ENCODE measurements around the gene TOP2A. TPM values are rescaled to one million over a fixed set of nuclear protein-coding genes. Genes with fewer than 3 reads are reported as not detected.

The TOP2A gene
- total RNA-seq, 2 experiments from 2014 or later: 244 to 245 TPM

DNA sequence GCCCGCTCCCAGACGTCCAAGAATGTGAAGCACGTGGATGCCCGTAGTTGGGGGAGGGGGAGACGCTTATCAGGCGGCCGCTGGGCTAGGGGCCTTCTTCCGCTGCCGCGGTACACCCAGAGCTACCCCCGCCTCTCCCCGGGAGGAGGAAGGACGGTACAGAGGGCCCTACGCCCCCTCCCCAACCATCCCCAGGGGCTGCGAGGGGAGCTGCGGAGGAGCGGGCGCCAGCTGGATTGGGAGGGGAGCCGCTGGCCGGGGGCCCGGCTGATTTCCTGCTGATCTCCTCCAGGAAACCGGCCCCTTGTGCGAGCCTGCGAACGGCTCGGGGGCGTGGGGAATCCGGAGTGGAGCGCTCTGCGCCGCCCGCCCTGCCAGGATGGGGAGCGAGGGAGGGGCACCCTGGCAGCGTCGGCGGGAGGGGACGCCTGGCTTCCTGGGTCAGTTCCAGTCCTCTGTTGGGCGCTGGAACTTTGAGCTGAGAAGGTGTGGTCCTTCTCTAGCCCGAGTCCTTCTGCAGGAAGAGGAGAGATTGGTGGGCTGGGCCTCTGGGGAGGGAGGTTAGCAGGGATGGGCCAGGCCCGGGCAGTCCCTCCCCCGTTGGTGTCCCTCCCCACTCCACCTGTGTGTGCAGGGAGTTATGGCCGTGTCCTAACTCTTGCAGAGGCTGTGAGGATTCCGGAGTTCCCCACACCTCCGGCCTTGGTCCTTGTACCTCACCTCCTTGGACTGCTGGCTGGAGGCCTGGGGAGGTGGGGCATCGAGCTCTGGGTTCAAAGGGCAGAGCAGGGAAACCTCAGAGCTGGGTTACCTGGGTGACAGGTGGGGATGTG lies 72.3 kb downstream of the TOP2A start:
- Mint-ChIP-seq H3K27me3 (no peaks in the 10 kb centered on the region), H3K9me3 (no peaks in the 10 kb centered on the region), H3K36me3 (peaks cover 15% of the 10 kb centered on the region), H3K4me3 (peak overlapping the region; percentile 42), H3K27ac (peak overlapping the region; percentile 38), H3K4me1 (peaks cover 61% of the 10 kb centered on the region)
- DNase-seq: peak; percentile 38

DNA sequence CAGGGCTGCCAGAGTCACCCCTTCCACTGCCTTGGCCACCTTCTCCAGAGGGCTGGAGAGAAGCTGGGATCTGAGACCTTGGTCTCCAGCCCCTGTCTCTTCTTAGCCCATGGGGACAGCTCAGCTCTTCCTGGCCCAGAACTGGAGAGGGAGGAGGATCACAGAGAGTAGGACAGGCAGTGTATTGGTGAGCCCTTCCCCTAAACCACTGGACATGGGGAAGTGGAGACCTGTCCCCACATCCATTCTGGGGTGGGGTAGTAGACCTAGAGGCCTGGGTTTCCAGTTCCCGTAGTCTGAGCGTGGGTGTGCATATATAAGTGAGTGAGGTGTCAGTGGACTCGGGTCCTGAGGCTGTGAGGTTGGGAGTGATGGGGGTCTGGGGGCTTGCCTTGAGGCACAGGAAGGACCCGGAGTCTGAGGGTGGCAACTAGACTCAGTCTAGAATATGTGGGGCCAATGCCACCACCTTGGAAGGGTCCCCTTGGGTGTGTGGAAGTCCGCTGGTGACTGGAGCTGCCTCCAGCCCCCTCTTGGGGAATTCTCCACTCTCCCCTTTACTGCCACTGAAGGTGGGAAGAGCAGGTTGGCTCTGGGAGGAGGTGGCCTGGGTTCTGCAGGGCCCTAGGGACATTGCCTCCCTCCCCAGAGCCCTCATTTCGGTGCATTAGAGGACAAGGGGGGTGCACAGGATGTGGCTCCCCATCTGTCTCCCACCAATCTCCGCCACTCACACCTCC lies 73.1 kb downstream of the TOP2A start:
- H3K36me3 Mint-ChIP-seq: peaks cover 17% of the 10 kb centered on the region
- no peaks in the 10 kb centered on the region for H3K9me3 Mint-ChIP-seq
- DNase-seq: no peak
- peak overlapping the region; percentile 42 for H3K4me3 Mint-ChIP-seq
- peaks cover 61% of the 10 kb centered on the region for H3K4me1 Mint-ChIP-seq
- peak overlapping the region; percentile 38 for H3K27ac Mint-ChIP-seq
- no peaks in the 10 kb centered on the region for H3K27me3 Mint-ChIP-seq

DNA sequence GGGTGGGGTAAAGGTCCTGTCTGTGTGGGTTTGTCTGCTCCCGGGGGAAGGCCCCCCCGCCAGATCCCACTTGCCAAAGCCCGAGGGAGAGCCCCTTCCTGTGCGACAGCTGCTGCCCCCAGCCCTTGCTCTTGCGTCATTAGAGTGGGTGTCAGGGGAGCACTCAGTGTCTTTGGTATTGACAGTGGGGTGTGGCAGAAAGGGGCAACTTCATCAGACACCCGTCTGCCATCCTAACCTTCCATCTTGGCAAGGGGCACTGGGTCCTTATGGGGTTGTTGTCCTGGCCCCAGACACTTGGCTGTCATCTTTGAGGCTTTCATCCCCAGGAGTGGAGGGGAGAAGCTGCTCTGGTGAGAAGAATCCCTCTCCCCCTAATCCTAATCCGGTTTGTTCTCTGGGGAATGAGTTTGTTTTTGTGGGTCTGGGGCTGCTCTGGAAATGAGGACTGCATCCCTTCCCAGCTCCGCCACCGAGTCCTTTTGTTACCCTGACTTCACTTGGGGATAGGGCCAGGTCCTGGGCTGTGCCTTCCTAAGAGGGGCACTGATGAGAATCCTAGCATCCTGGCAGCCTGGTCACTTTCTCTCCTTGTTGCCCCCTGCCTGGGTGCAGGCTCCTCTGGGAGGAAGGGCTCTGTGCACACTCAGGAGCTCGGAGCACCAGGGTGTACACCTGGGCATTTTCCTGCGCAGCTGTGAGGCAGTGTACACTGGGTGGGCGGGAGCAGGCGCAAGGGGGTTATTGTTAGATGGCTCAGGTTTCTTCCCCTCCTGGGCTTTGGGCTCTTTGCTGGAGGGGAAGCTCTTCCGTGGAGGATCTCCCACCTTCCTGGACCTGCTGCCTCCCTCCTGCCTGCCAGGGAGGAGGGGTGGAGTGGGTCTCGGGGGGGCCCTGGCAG lies 74.2 kb downstream of the TOP2A start:
- H3K36me3 Mint-ChIP-seq: peaks cover 15% of the 10 kb centered on the region
- peak; percentile 22 for DNase-seq
- peaks cover 64% of the 10 kb centered on the region for H3K4me1 Mint-ChIP-seq
- peak overlapping the region; percentile 65 for H3K4me3 Mint-ChIP-seq
- H3K9me3 Mint-ChIP-seq: no peaks in the 10 kb centered on the region
- no peaks in the 10 kb centered on the region for H3K27me3 Mint-ChIP-seq
- peak overlapping the region; percentile 73 for H3K27ac Mint-ChIP-seq

DNA sequence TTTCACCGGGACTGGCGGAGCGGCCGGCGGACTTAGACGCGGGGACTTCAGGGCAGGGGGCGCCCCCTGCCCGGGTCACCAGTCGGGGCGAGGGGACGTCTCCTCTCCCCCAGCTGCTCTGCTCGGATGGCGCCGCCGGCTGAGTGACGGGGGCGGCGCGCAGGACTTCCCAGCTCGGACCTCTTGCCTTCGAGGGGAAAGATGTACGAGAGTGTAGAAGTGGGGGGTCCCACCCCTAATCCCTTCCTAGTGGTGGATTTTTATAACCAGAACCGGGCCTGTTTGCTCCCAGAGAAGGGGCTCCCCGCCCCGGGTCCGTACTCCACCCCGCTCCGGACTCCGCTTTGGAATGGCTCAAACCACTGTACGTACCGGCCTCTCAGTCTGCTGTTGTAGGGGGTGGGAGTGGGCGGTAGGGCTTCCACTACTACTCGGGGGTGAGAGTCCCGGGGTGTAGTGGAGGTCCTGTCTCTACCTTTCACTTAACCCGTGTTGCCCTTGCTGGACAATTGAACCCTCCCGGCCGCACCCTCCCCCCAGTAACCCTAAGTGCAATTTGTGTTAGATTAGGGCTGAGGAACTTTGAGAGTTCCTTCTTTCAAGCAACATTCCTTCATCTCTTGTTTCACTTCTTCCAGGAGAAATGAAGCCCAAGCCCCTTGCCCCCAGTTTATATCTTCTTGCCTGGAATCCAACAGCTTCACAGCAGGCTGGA lies 75.0 kb downstream of the TOP2A start:
- Mint-ChIP-seq H3K36me3 (peaks cover 23% of the 10 kb centered on the region), H3K4me3 (peak overlapping the region; percentile 65), H3K4me1 (peaks cover 68% of the 10 kb centered on the region), H3K27me3 (no peaks in the 10 kb centered on the region), H3K9me3 (no peaks in the 10 kb centered on the region), H3K27ac (peak overlapping the region; percentile 73)
- DNase-seq: no peak

DNA sequence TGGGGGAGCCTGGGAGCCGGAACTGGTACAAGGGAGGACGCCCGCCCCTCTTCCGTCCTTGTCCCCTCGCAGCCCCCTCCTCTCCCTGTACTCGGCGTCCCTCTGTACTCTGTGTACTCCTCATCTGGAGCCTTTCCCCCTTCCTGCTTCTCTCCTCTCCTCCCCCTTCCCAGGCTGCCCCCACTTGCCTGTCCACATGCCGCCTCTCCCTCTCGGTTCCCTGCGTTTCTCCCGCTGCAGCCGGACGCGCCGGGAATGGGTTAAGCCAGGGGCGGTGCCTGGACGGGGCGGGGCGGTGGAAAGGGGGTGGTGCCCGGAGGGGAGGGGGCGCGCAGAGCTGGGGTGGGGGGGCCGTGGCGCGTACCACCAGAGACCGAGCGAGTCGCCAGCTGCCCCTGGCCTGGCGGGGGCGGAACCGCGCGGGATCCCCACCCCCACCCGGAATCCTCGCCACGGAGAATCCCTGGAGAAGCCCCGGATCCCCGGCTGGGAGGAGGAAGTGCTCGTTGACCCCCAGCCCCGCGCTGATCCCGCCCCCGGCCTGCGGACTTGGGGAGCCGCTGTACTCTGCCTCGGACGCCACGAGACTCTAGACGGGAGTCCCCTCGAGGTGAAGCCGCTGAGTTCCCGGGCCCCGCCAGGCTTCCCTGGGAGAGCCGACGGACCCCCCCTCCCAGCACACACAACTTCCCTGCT lies 75.7 kb downstream of the TOP2A start:
- peaks cover 29% of the 10 kb centered on the region for H3K36me3 Mint-ChIP-seq
- peak overlapping the region; percentile 65 for H3K4me3 Mint-ChIP-seq
- H3K27ac Mint-ChIP-seq: peak overlapping the region; percentile 45
- H3K27me3 Mint-ChIP-seq: no peaks in the 10 kb centered on the region
- peaks cover 68% of the 10 kb centered on the region for H3K4me1 Mint-ChIP-seq
- H3K9me3 Mint-ChIP-seq: no peaks in the 10 kb centered on the region
- DNase-seq: no peak

DNA sequence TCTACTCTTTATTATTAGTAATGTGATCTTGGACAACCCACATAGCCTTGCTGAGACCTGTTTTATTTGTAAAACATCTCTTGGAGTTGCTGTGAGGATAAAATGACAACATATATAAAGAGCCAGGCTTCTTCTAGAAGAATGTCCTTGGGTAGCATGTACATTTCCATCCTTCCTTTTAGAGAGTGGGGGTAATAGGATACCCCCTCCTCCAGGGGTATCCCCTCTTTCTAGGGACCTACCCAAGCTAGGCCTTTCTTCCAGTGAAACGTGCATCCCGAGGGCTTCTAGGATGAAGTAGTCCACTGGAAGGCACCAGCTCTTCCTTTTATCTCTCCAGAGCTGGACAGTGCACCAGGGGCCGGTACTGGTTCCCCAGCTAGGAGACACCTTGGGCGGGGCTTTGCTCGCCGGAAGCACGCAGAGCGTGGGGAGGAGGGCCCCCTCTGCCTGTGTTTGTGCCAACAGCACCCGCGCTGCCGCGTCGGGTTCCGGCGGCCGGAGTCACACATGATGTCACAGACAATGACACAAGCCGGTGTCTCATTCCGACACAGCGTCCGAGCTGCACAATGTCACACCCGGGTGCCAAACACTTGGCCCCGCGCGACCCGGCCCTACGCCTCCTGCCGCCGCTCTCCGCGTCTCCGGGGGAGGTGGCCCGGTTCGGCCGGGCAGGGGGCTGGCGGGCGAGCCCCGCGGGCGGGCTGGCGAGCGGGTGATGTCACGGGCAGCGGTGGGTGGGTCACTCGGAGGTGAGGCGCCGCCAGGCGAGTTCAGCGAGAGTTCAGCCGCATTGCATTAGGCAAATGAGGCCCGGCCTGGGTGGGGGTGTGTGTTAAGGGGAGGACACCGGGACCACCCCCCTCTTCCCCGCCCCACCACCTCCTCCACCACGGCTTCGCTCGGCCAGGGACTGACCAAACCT lies 76.6 kb downstream of the TOP2A start:
- no peaks in the 10 kb centered on the region for H3K9me3 Mint-ChIP-seq
- H3K27ac Mint-ChIP-seq: peak overlapping the region; percentile 80
- H3K36me3 Mint-ChIP-seq: peaks cover 31% of the 10 kb centered on the region
- DNase-seq: peak; percentile 85
- H3K27me3 Mint-ChIP-seq: no peaks in the 10 kb centered on the region
- H3K4me3 Mint-ChIP-seq: peak overlapping the region; percentile 63
- H3K4me1 Mint-ChIP-seq: peaks cover 63% of the 10 kb centered on the region

DNA sequence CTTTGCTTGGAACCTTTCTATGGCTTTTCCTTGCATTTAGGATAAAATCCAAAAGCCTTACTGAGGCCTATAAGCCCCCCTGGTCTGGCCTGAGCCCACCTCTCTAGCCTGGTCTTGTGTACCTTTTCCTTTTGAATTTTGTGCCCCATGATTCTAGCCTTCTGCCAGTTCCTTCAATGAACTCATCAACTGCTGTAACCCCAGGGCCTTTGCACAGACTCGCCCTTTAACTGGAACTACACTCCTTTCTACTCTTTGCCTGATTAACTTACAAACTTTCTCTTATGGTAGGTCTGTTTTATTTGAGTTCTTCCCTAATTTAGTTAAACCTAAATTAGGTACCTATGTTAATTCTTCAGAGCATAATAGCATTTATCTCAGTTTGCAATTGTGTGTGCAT lies 77.4 kb downstream of the TOP2A start:
- H3K4me3 Mint-ChIP-seq: no peak overlapping the region
- H3K36me3 Mint-ChIP-seq: peaks cover 31% of the 10 kb centered on the region

DNA sequence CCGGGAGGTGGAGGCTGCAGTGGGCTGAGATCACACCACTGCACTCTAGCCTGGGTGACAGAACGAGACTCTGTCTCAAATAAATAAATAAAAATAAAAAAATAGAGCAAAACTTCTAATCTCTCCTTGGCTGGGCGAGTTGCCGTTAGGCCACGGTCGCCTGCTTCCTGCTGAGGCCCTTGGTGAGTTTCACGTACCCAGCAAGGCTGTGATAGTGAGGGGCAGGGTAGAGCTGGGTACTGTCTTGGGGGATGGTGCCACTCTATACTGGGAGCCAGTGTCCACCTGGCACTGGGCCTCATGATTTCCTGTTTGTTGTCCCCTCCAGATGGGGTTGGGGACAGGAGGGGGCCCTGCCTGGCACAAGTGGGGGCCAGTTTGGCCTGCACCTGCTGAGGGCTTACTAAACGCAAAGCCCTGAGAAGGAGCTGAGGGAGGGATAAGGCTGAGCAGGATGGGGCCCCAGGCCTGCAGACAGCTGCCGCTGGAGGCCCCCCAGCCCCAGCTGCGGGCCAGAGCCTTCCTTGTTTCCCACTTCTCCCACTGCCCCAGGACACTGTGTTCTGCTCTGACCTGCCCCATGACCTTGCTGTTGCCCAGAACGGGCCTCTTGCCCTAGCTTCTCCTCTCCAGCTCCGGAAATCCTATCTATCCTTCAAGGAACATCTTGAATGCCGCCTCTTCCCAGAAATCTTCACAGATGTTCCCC lies 78.6 kb downstream of the TOP2A start:
- no peak for DNase-seq
- peaks cover 31% of the 10 kb centered on the region for H3K36me3 Mint-ChIP-seq
- no peaks in the 10 kb centered on the region for H3K27me3 Mint-ChIP-seq
- H3K9me3 Mint-ChIP-seq: no peaks in the 10 kb centered on the region
- H3K4me3 Mint-ChIP-seq: no peak overlapping the region
- H3K27ac Mint-ChIP-seq: peak overlapping the region; percentile 73
- H3K4me1 Mint-ChIP-seq: peaks cover 55% of the 10 kb centered on the region

More for the DNA sequence above, 77.4 kb downstream of the TOP2A start:
- Mint-ChIP-seq H3K9me3 (no peaks in the 10 kb centered on the region), H3K27me3 (no peaks in the 10 kb centered on the region), H3K4me1 (peaks cover 55% of the 10 kb centered on the region), H3K27ac (peak overlapping the region; percentile 42)
- DNase-seq: no peak

Other genes starting within 250 kb of the TOP2A start
- 1 to 10 TPM; 4.3 to 5.1 TPM for gene RAPGEFL1, start 240.4 kb downstream of the TOP2A start, total RNA-seq
- gene WIPF2, start 198.6 kb downstream of the TOP2A start, total RNA-seq: 10 to 100 TPM; 15.7 to 17.4 TPM
- 100 to 1,000 TPM; 144 to 149 TPM for gene CDC6, start 130.0 kb downstream of the TOP2A start, total RNA-seq
- 10 to 100 TPM; 31.2 to 33.3 TPM for gene RARA, start 108.7 kb downstream of the TOP2A start, total RNA-seq
- gene GJD3, start 53.2 kb downstream of the TOP2A start, total RNA-seq: not detected
- gene IGFBP4, start 25.6 kb upstream of the TOP2A start, total RNA-seq: 1 to 10 TPM; 5.6 to 6.5 TPM
- 1 to 10 TPM; 7.3 to 7.6 TPM for gene TNS4, start 83.7 kb upstream of the TOP2A start, total RNA-seq
- 100 to 1,000 TPM; 260 to 274 TPM for gene CCR7, start 147.6 kb upstream of the TOP2A start, total RNA-seq
- 100 to 1,000 TPM; 107 to 118 TPM for gene SMARCE1, start 229.9 kb upstream of the TOP2A start, total RNA-seq
- gene KRT222, start 247.3 kb upstream of the TOP2A start, total RNA-seq: under 1 TPM in 1 of 2 experiments, not detected in 1; 0.22 TPM